HG03439 (cell line): Measurements from ENCODE around the gene BMP7.

Source experiments
- ATAC-seq: cut with Tn5 transposase; IDR thresholded peaks from one replicate; pipeline ENCODE4 v1.9.1; 2021; ENCODE audit warnings: mild to moderate bottlenecking, moderate library complexity; ENCODE audit not compliant: unreplicated experiment

BMP7 gene

GRCh38 chr20:57213291-57213690, 53.1 kb downstream of the BMP7 start:
- no peak for ATAC-seq

DNA sequence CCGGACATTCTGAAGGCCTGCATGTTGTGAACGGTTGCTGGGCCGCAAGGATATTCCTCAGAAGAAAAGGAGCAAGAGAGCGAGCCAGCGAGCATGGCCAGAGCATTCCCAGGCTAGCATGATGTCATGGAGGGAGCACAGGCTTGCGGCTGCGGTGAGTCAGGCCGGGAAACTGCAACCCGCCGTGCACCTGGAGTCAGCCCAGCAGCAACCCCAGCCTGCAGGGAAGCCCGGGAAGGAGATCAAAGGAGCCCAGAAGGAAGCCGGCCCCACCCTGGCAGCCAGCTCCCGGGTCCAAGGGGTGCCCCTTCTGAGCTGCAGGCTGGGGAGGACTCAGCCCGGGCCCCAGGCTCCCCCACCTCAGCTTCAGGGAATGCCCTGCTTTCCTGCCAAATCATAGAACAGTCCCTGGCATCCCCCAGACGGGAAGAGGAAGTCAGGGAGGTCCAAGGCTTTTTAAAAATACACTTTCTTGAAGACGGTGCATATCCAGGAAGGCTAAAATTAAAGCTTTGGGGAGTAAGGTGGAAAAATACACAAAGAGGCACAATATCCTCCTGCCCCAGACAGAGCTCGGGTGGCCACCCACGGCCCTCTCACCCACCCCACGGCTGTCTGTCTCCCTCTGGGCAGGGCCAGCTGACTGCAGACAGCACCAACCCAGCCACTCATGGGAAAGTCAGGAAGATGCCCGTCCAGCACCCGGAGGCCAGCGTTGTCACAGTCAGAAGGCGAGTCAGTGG, 53.7 kb downstream of the BMP7 start:
- no peak for ATAC-seq

DNA sequence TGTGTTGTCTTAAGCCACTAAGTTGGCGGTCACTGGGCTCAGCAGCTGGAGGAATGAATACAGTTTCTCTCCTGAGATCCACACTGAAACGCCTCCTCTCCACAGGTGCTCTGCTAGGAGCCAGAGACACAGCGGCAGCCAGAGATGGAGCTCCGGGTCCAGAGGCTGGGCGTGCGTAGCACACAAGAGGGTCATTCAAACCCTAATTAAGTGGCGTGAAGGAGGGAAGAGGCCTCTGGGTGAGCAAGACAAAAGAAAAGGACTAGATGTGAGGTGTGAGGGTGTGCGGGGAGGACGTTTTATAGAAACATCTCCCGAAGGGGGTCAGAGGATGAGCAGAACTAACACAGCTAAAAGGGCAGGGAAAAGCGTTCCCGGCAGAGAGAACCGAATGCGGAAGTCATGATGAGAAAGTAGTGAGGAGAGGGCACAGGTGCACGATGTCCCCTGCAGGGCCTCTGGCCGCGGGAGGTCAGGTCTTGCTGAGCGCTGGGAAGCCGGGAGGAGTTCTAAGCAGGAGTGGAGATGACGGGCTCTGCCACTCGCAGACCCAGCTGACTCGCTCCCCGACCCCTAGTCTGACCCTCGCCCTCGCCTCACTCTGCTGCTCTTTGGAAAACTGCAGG, 54.4 kb downstream of the BMP7 start:
- ATAC-seq = no peak

- no peak for ATAC-seq
Measured at GRCh38 chr20:57211406-57211805, 55.0 kb downstream of the BMP7 start.

- no peak for ATAC-seq
Measured at GRCh38 chr20:57210911-57211280, 55.5 kb downstream of the BMP7 start.

GRCh38 chr20:57210054-57210910, 56.2 kb downstream of the BMP7 start:
- no peak for ATAC-seq

- ATAC-seq = no peak
Measured at GRCh38 chr20:57209413-57209812, 57.0 kb downstream of the BMP7 start.

- ATAC-seq = no peak
Measured at GRCh38 chr20:57208198-57208597, 58.2 kb downstream of the BMP7 start.

DNA sequence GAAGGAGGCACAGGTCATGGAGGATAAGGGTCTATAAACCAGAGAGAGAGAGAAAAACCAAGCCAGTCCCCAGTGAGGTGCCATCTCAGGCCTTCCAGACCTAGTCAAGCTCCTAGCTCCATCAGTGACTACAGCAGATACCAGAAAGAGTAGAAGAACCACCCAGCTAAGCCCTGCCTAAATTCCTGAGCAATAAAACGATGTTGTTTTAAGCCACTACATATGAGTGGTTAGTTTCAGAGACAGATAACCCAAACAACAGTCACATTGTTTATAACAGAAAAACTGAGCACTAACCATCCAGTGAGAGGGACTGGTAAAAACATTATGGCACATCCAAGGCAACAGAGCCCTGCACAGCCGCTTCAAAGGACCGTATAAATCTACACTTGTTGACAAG, 59.2 kb downstream of the BMP7 start:
- ATAC-seq = no peak

- no peak for ATAC-seq
Measured at GRCh38 chr20:57205606-57206219, 60.7 kb downstream of the BMP7 start.

DNA sequence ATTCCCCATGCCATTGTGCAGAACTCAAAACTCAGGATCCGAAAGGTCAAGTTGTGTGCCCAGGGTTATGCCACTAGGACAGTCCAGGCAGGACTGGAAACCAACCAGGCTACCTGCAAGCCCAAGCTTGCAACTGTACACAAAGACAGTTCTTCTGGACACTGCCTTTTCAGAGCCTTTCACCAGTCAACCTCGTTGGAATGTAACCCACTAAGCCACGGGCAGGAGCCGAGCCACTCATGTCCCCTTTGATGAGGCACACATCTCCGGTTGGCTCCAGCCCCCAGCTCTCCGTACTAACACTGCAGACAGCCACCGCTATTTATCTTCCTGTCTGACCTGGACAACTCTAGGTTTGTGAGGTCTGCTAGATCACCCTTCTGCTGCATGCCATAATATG, 62.5 kb downstream of the BMP7 start:
- ATAC-seq = no peak

GRCh38 chr20:57203204-57203603, 63.2 kb downstream of the BMP7 start:
- ATAC-seq = no peak

GRCh38 chr20:57202309-57202708, 64.1 kb downstream of the BMP7 start:
- ATAC-seq = no peak

DNA sequence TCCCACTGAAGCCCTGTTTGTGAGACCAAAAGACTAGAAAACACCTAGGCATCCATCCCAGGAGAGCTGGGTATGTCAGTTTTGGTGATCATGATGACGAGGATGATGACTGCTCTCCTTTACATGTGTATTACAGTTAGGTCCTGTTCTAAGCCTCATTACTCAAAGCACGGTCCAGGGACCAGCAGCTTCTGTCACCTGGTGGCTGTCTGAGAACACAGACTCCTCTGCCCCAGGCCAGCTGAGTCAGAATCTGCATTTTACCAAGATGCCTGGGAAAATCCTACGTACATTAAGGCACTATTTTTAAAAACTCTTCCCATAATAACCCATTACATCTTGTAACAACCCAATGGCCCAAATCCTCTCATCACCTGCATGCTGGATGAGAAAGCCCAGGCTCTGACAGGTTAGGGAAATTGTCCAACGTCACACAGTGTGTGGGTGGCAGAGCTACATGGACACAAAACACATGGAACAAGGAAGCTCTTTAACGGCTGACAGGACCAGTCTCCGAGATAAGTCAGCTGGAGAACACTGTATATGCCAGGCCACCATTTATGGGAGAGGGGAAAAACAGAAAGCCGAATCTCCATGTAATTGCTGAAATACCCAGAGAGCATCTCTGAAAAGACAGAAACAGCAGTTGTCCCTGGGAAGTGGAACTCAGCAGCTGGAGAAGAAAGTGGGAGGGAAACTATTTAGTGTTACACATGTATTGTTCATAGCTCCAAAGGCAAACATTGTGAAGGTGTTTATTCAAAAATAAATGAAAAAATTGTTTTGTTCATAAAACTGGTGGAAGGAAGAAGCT, 65.4 kb downstream of the BMP7 start:
- no peak for ATAC-seq

- ATAC-seq = no peak
Measured at GRCh38 chr20:57199656-57200405, 66.6 kb downstream of the BMP7 start.

GRCh38 chr20:57198132-57199072, 68.0 kb downstream of the BMP7 start:
- no peak for ATAC-seq

- ATAC-seq = no peak
Measured at GRCh38 chr20:57197352-57198131, 68.9 kb downstream of the BMP7 start.
